Neural progenitor cell (in vitro differentiated cells): ENCODE results near the gene BBX. TPM values are rescaled to one million over a fixed set of nuclear protein-coding genes. Genes with fewer than 3 reads are reported as not detected.

Experiments
- DNase-seq: peaks from one replicate; pipeline ENCODE4 v3.0.0-alpha.2; 2016; ENCODE audit warnings: low spot score
- H2AFZ ChIP-seq: fragments of 200-600 bp; sonication (generic); replicated peaks from 2 replicates; pipeline ENCODE4 v1.6.1; 2016; ENCODE audit warnings: antibody characterized with exemption
- H3F3A ChIP-seq: fragments of 200-600 bp; sonication (generic); 2 replicates; pipeline ENCODE4 v1.6.1; 2016; ENCODE audit warnings: antibody characterized with exemption, low read depth
- H3K27ac ChIP-seq: fragments of 200-600 bp; sonication (generic); 2 replicates; pipeline ENCODE4 v1.5.1; 2016; ENCODE audit warnings: mild to moderate bottlenecking
- H3K27me3 ChIP-seq: fragments of 200-600 bp; sonication (generic); 2 replicates; pipeline ENCODE4 v1.6.1; 2016; ENCODE audit warnings: mild to moderate bottlenecking, moderate library complexity
- H3K36me3 ChIP-seq: fragments of 200-600 bp; sonication (generic); 2 replicates; pipeline ENCODE4 v1.5.1; 2016
- H3K4me1 ChIP-seq: fragments of 200-600 bp; sonication (generic); 2 replicates; pipeline ENCODE4 v1.6.1; 2016; ENCODE audit warnings: mixed run types
- H3K4me2 ChIP-seq: fragments of 200-600 bp; sonication (generic); 2 replicates; pipeline ENCODE4 v1.6.1; 2016
- H3K4me3 ChIP-seq: fragments of 200-600 bp; sonication (generic); 2 replicates; pipeline ENCODE4 v1.5.1; 2016
- H3K79me2 ChIP-seq: fragments of 200-600 bp; sonication (generic); 2 replicates; pipeline ENCODE4 v1.6.1; 2016; ENCODE audit warnings: low read depth
- H3K9ac ChIP-seq: fragments of 200-600 bp; sonication (generic); 2 replicates; pipeline ENCODE4 v1.6.1; 2016
- H3K9me3 ChIP-seq: fragments of 200-600 bp; sonication (generic); 2 replicates; pipeline ENCODE4 v1.5.1; 2016; ENCODE audit warnings: low read depth
- H4K20me1 ChIP-seq: fragments of 200-600 bp; sonication (generic); 2 replicates; pipeline ENCODE4 v1.6.1; 2016; ENCODE audit warnings: low read depth
- H3K27ac Mint-ChIP-seq: 3 replicates; pipeline ENCODE4 v1.8.0; 2021; ENCODE audit warnings: mixed read lengths
- H3K27me3 Mint-ChIP-seq: 2 replicates; pipeline ENCODE4 v1.8.0; 2022; ENCODE audit warnings: low read depth, mild to moderate bottlenecking, inconsistent platforms, moderate library complexity, mixed read lengths; ENCODE audit not compliant: insufficient read depth
- H3K36me3 Mint-ChIP-seq: 3 replicates; pipeline ENCODE4 v1.8.0; 2021; ENCODE audit warnings: mixed read lengths
- H3K4me1 Mint-ChIP-seq: 3 replicates; pipeline ENCODE4 v1.8.0; 2021; ENCODE audit warnings: mixed read lengths
- H3K4me3 Mint-ChIP-seq: 3 replicates; pipeline ENCODE4 v1.8.0; 2021; ENCODE audit warnings: mild to moderate bottlenecking, moderate library complexity, mixed read lengths
- H3K9me3 Mint-ChIP-seq: 3 replicates; pipeline ENCODE4 v1.8.0; 2020; ENCODE audit warnings: mixed read lengths
- EZH2 ChIP-seq: fragments of 200-600 bp; sonication (generic); IDR thresholded peaks from 2 replicates; pipeline ENCODE4 v1.6.1; 2017; ENCODE audit warnings: antibody characterized with exemption, mild to moderate bottlenecking, moderate library complexity
- EZH2phosphoT487 ChIP-seq: fragments of 200-600 bp; sonication (generic); IDR thresholded peaks from 2 replicates; pipeline ENCODE4 v1.6.1; 2017; ENCODE audit warnings: antibody characterized with exemption
- total RNA-seq: library from RNA; depleted of rRNA; stranded (reverse); fragments of >200 nt; gene quantifications from 2 replicates; pipeline ENCODE4 v1.2.3, GENCODE V29; 2015; ENCODE audit warnings: low replicate concordance
- TF ChIP-seq, protein P1 (sequence below): fragments of 200-600 bp; sonication (generic); IDR thresholded peaks from 2 replicates; pipeline ENCODE4 v1.5.1; 2017; ENCODE audit warnings: antibody characterized with exemption, mild to moderate bottlenecking

The BBX gene
- total RNA-seq, 1 donor from 2014 or later = 110 TPM

GRCh38 chr3:107542665-107543064, 19.9 kb downstream of the BBX start:
- Mint-ChIP-seq H3K9me3 (no peaks in the 10 kb centered on the region), H3K4me1 (peaks cover 13% of the 10 kb centered on the region), H3K27ac (no peak overlapping the region), H3K36me3 (peaks cover 7% of the 10 kb centered on the region), H3K27me3 (no peaks in the 10 kb centered on the region), H3K4me3 (no peak overlapping the region)
- TF ChIP-seq EZH2phosphoT487 (no peak), EZH2 (no peak)
- TF ChIP-seq, protein P1, sequence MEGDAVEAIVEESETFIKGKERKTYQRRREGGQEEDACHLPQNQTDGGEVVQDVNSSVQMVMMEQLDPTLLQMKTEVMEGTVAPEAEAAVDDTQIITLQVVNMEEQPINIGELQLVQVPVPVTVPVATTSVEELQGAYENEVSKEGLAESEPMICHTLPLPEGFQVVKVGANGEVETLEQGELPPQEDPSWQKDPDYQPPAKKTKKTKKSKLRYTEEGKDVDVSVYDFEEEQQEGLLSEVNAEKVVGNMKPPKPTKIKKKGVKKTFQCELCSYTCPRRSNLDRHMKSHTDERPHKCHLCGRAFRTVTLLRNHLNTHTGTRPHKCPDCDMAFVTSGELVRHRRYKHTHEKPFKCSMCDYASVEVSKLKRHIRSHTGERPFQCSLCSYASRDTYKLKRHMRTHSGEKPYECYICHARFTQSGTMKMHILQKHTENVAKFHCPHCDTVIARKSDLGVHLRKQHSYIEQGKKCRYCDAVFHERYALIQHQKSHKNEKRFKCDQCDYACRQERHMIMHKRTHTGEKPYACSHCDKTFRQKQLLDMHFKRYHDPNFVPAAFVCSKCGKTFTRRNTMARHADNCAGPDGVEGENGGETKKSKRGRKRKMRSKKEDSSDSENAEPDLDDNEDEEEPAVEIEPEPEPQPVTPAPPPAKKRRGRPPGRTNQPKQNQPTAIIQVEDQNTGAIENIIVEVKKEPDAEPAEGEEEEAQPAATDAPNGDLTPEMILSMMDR = no peak
- Histone ChIP-seq H3K79me2 (peaks cover 58% of the 10 kb centered on the region), H3K4me2 (no peak overlapping the region), H3K36me3 (no peaks in the 10 kb centered on the region), H3K27ac (no peak overlapping the region), H4K20me1 (peaks cover 87% of the 10 kb centered on the region), H3K4me3 (no peak overlapping the region), H3F3A (no peaks in the 10 kb centered on the region), H3K9me3 (no peaks in the 10 kb centered on the region), H3K4me1 (peaks cover 7% of the 10 kb centered on the region), H3K27me3 (no peaks in the 10 kb centered on the region), H3K9ac (no peak overlapping the region), H2AFZ (no peak overlapping the region)
- no peak for DNase-seq

DNA sequence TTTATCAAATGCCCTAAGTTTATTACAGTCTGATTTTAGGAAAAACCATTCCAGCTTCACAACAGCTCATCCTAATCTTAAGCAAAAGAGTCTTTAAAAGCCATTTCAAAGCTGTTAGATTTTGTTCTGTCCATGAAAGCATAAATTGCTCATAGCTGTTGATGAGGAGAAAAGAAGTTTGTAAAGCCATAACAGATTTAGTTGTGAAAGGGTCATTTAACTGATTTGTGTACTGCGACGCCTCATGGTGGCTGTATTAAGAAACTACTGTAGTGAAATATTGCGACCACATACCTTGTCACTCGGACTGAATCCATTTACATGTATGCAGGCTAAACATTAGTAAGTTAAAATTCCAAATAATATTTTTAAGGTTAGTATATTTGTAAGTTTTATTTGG, 20.9 kb downstream of the BBX start:
- DNase-seq = peak; percentile 9
- TF ChIP-seq EZH2phosphoT487 = no peak
- no peak for TF ChIP-seq EZH2
- TF ChIP-seq, protein P1 = peak; percentile 40
- Mint-ChIP-seq H3K4me1 (peaks cover 13% of the 10 kb centered on the region), H3K4me3 (no peak overlapping the region), H3K27me3 (no peaks in the 10 kb centered on the region), H3K27ac (no peak overlapping the region), H3K36me3 (peaks cover 9% of the 10 kb centered on the region), H3K9me3 (no peaks in the 10 kb centered on the region)
- Histone ChIP-seq H2AFZ (no peak overlapping the region), H3K4me2 (no peak overlapping the region), H4K20me1 (peaks cover 95% of the 10 kb centered on the region), H3K27ac (no peak overlapping the region), H3K9me3 (no peaks in the 10 kb centered on the region), H3K79me2 (peaks cover 66% of the 10 kb centered on the region), H3K36me3 (no peaks in the 10 kb centered on the region), H3K27me3 (no peaks in the 10 kb centered on the region), H3K9ac (no peak overlapping the region), H3K4me1 (peaks cover 7% of the 10 kb centered on the region), H3F3A (no peaks in the 10 kb centered on the region), H3K4me3 (no peak overlapping the region)

- Histone ChIP-seq H3K9me3 (no peaks in the 10 kb centered on the region), H3K27ac (no peak overlapping the region), H3K4me1 (peaks cover 7% of the 10 kb centered on the region), H2AFZ (no peak overlapping the region), H3K9ac (no peak overlapping the region), H3K4me2 (peak overlapping the region; percentile 8), H3K27me3 (no peaks in the 10 kb centered on the region), H3F3A (no peaks in the 10 kb centered on the region), H3K4me3 (no peak overlapping the region), H4K20me1 (peaks cover 94% of the 10 kb centered on the region), H3K36me3 (no peaks in the 10 kb centered on the region), H3K79me2 (peaks cover 79% of the 10 kb centered on the region)
- no peaks in the 10 kb centered on the region for H3K9me3 Mint-ChIP-seq
- no peak overlapping the region for H3K27ac Mint-ChIP-seq
- no peak overlapping the region for H3K4me3 Mint-ChIP-seq
- no peak for DNase-seq
- no peaks in the 10 kb centered on the region for H3K27me3 Mint-ChIP-seq
- no peak for TF ChIP-seq EZH2phosphoT487
- TF ChIP-seq EZH2 = no peak
- TF ChIP-seq, protein P1 = no peak
- peaks cover 19% of the 10 kb centered on the region for H3K36me3 Mint-ChIP-seq
- peaks cover 17% of the 10 kb centered on the region for H3K4me1 Mint-ChIP-seq
These were observed 22.9 kb downstream of the BBX start for GRCh38 chr3:107545680-107546120.
